NCI-H446 treated with DMSO at 0.1 percent for 48 hours (cell line): ENCODE results near the gene XIRP1.

Experiments
- DNase-seq: peaks from one replicate; lab custom pipeline; 2025; lab: John Stamatoyannopoulos, UW

The XIRP1 gene

GRCh38 chr3:39208463-39209055, 16.2 kb upstream of the XIRP1 start:
- DNase-seq: no peak

GRCh38 chr3:39207361-39208186, 15.2 kb upstream of the XIRP1 start:
- no peak for DNase-seq

- DNase-seq: no peak
Measured at GRCh38 chr3:39205919-39206516, 13.6 kb upstream of the XIRP1 start.

GRCh38 chr3:39205131-39205530, 12.7 kb upstream of the XIRP1 start:
- no peak for DNase-seq

GRCh38 chr3:39203860-39204259, 11.5 kb upstream of the XIRP1 start:
- DNase-seq: no peak

GRCh38 chr3:39203402-39203801, 11.0 kb upstream of the XIRP1 start:
- DNase-seq: no peak

- no peak for DNase-seq
Measured at GRCh38 chr3:39202094-39202493, 9.7 kb upstream of the XIRP1 start.

- no peak for DNase-seq
Measured at GRCh38 chr3:39196671-39197356, 4.4 kb upstream of the XIRP1 start.

- DNase-seq: no peak
Measured at GRCh38 chr3:39196034-39196433, 3.6 kb upstream of the XIRP1 start.

GRCh38 chr3:39193391-39193790, 996 bp upstream of the XIRP1 start:
- no peak for DNase-seq

- DNase-seq: no peak
Measured at GRCh38 chr3:39191773-39192172, 622 bp downstream of the XIRP1 start.

- no peak for DNase-seq
Measured at GRCh38 chr3:39191111-39191510, 1.3 kb downstream of the XIRP1 start.

GRCh38 chr3:39190281-39191025, 1.9 kb downstream of the XIRP1 start:
- DNase-seq: no peak

- no peak for DNase-seq
Measured at GRCh38 chr3:39189959-39190269, 2.5 kb downstream of the XIRP1 start.

GRCh38 chr3:39189150-39189958, 3.0 kb downstream of the XIRP1 start:
- no peak for DNase-seq

GRCh38 chr3:39188271-39189149, 3.9 kb downstream of the XIRP1 start:
- DNase-seq: no peak

GRCh38 chr3:39187372-39188155, 4.8 kb downstream of the XIRP1 start:
- no peak for DNase-seq

- DNase-seq: no peak
Measured at GRCh38 chr3:39186692-39187151, 5.7 kb downstream of the XIRP1 start.

GRCh38 chr3:39185959-39186691, 6.3 kb downstream of the XIRP1 start:
- no peak for DNase-seq
